IMR-90 (cell line): ENCODE data around the gene TTC1. TPM values are rescaled to one million over a fixed set of nuclear protein-coding genes. Genes with fewer than 3 reads are reported as not detected.

Source experiments
- ATAC-seq: fragments of 200-7000 bp; cut with Tn5 transposase; 2 replicates; pipeline ENCODE4 v1.9.1; 2020; ENCODE audit warnings: low read depth, mild to moderate bottlenecking, moderate library complexity
- BruUV-seq: library from RNA; stranded (reverse); fragments of 400-500 nt; replicated peaks from 2 replicates; lab custom pipeline; 2021; lab: Mats Ljungman, UMichigan
- CTCF ChIA-PET: fragments of 300-600 bp; formaldehyde crosslinking; extraction: SDS; loops from one replicate; lab custom pipeline; 2021; ENCODE audit warnings: antibody characterized with exemption; lab: Yijun Ruan, JAX
- POLR2A ChIA-PET: fragments of 300-600 bp; sonication (Branson Sonifier 250); formaldehyde crosslinking; loops from one replicate; lab custom pipeline; 2022; ENCODE audit warnings: antibody characterized with exemption; ENCODE audit not compliant: unreplicated experiment; lab: Charles Lee
- DNase-seq: peaks from one replicate; pipeline ENCODE4 v3.0.0; 2013
- H2AFZ ChIP-seq: replicated peaks from 2 replicates; pipeline ENCODE3; 2013; ENCODE audit warnings: low read length, mild to moderate bottlenecking; ENCODE audit not compliant: poor library complexity
- H2AK5ac ChIP-seq: 2 replicates; pipeline ENCODE4 v1.6.1; 2013; ENCODE audit warnings: low read depth, low read length, inconsistent platforms
- H2AK9ac ChIP-seq: replicated peaks from 2 replicates; pipeline ENCODE3; 2013; ENCODE audit warnings: mild to moderate bottlenecking, low read depth, low read length, moderate library complexity; ENCODE audit not compliant: poor library complexity
- H2BK120ac ChIP-seq: 2 replicates; pipeline ENCODE4 v1.6.1; 2013; ENCODE audit warnings: low read depth, low read length, inconsistent platforms
- H2BK15ac ChIP-seq: 3 replicates; pipeline ENCODE4 v1.6.1; 2013; ENCODE audit warnings: low read depth, low read length, inconsistent platforms
- H2BK20ac ChIP-seq: 2 replicates; pipeline ENCODE4 v1.6.1; 2013; ENCODE audit warnings: low read depth, mild to moderate bottlenecking, inconsistent platforms, low read length, moderate library complexity
- H2BK5ac ChIP-seq: 2 replicates; pipeline ENCODE4 v1.6.1; 2013; ENCODE audit warnings: mild to moderate bottlenecking, low read depth, low read length, inconsistent platforms; ENCODE audit not compliant: poor library complexity, severe bottlenecking
- H3K14ac ChIP-seq: replicated peaks from 2 replicates; pipeline ENCODE4 v1.6.1; 2013; ENCODE audit warnings: low read depth, low read length, inconsistent platforms
- H3K18ac ChIP-seq: 2 replicates; pipeline ENCODE4 v1.6.1; 2013; ENCODE audit warnings: low read depth, low read length, control low read depth
- H3K23ac ChIP-seq: 2 replicates; pipeline ENCODE4 v1.6.1; 2013; ENCODE audit warnings: low read depth, low read length, inconsistent platforms
- H3K27ac ChIP-seq: 2 replicates; pipeline ENCODE4 v1.5.1; 2013; ENCODE audit warnings: mild to moderate bottlenecking, control low read depth, low read length; ENCODE audit not compliant: insufficient read depth
- H3K27me3 ChIP-seq: 2 replicates; pipeline ENCODE4 v1.6.1; 2013; ENCODE audit warnings: low read length; ENCODE audit not compliant: control insufficient read depth, insufficient read depth
- H3K36me3 ChIP-seq: 2 replicates; pipeline ENCODE4 v1.6.1; 2013; ENCODE audit warnings: low read length, mixed read lengths; ENCODE audit not compliant: control insufficient read depth, insufficient read depth
- H3K4ac ChIP-seq: 2 replicates; pipeline ENCODE4 v1.6.1; 2013; ENCODE audit warnings: low read depth, low read length, inconsistent platforms
- H3K4me1 ChIP-seq: 2 replicates; pipeline ENCODE4 v1.6.1; 2013; ENCODE audit warnings: low read length, mixed read lengths; ENCODE audit not compliant: control insufficient read depth, insufficient read depth
- H3K4me2 ChIP-seq: 2 replicates; pipeline ENCODE4 v1.6.1; 2013; ENCODE audit warnings: low read depth, mild to moderate bottlenecking, control low read depth, low read length, moderate library complexity
- H3K4me3 ChIP-seq: 2 replicates; pipeline ENCODE4 v1.5.1; 2013; ENCODE audit warnings: low read depth, mild to moderate bottlenecking, control low read depth, low read length, moderate library complexity; ENCODE audit not compliant: insufficient read depth
- H3K56ac ChIP-seq: 2 replicates; pipeline ENCODE4 v1.6.1; 2013; ENCODE audit warnings: low read length, inconsistent platforms; ENCODE audit not compliant: insufficient read depth; ENCODE audit errors: extremely low read depth
- H3K79me1 ChIP-seq, 2 experiments: 2 replicates each; pipeline ENCODE4 v1.6.1; 2013; ENCODE audit warnings: low read length in 2 of 2, inconsistent platforms in 1 of 2, low read depth in 1 of 2
- H3K9ac ChIP-seq: 2 replicates; pipeline ENCODE4 v1.6.1; 2013; ENCODE audit warnings: low read depth, low read length, control low read depth
- H3K9me1 ChIP-seq: 2 replicates; pipeline ENCODE4 v1.6.1; 2013; ENCODE audit warnings: low read length, inconsistent platforms; ENCODE audit not compliant: insufficient read depth
- H3K9me3 ChIP-seq: 2 replicates; pipeline ENCODE4 v1.6.1; 2013; ENCODE audit warnings: low read length; ENCODE audit not compliant: control insufficient read depth, insufficient read depth
- H4K20me1 ChIP-seq: 2 replicates; pipeline ENCODE4 v1.6.1; 2013; ENCODE audit warnings: low read length, inconsistent platforms; ENCODE audit not compliant: insufficient read depth
- H4K5ac ChIP-seq: 2 replicates; pipeline ENCODE4 v1.6.1; 2013; ENCODE audit warnings: mild to moderate bottlenecking, low read depth, low read length, control low read depth
- H4K8ac ChIP-seq, 2 experiments: 2 replicates each; pipeline ENCODE4 v1.6.1; 2013; ENCODE audit warnings: low read depth in 2 of 2, low read length in 2 of 2, control low read depth in 1 of 2, inconsistent platforms in 1 of 2
- H4K91ac ChIP-seq: 2 replicates; pipeline ENCODE4 v1.6.1; 2013; ENCODE audit warnings: low read depth, low read length, inconsistent platforms; ENCODE audit not compliant: insufficient read depth
- CEBPB ChIP-seq: IDR thresholded peaks from 2 replicates; pipeline ENCODE4 v1.6.1; 2012; ENCODE audit warnings: low read depth, low read length, improper control_type of control experiment
- FOS ChIP-seq: fragments of 150-350 bp; IDR thresholded peaks from 2 replicates; pipeline ENCODE4 v1.6.1; 2016; ENCODE audit warnings: low read depth, low read length
- MAFK ChIP-seq: IDR thresholded peaks from 2 replicates; pipeline ENCODE4 v1.6.1; 2012; ENCODE audit warnings: low read depth, low read length, improper control_type of control experiment
- MAZ ChIP-seq: IDR thresholded peaks from 2 replicates; pipeline ENCODE4 v1.6.1; 2012; ENCODE audit warnings: low read depth, mild to moderate bottlenecking, low read length, improper control_type of control experiment, moderate library complexity, borderline replicate concordance
- MXI1 ChIP-seq: IDR thresholded peaks from 2 replicates; pipeline ENCODE4 v1.6.1; 2012; ENCODE audit warnings: low read depth, mild to moderate bottlenecking, low read length, moderate library complexity, borderline replicate concordance
- NFE2L2 ChIP-seq: fragments of 150-350 bp; IDR thresholded peaks from 2 replicates; pipeline ENCODE4 v1.6.1; 2016; ENCODE audit warnings: low read depth, mild to moderate bottlenecking, low read length
- RAD21 ChIP-seq: IDR thresholded peaks from 2 replicates; pipeline ENCODE4 v1.6.1; 2012; ENCODE audit warnings: low read length, improper control_type of control experiment
- RFX5 ChIP-seq: IDR thresholded peaks from 2 replicates; pipeline ENCODE4 v1.8.0; 2012; ENCODE audit warnings: low read depth, mild to moderate bottlenecking, low read length, moderate library complexity
- SMC3 ChIP-seq: fragments of 150-350 bp; IDR thresholded peaks from 2 replicates; pipeline ENCODE4 v1.6.1; 2016; ENCODE audit warnings: low read depth, mild to moderate bottlenecking, antibody characterized with exemption, low read length, moderate library complexity
- WGBS, 2 experiments: methylation state at CpG; one replicate each; pipeline versions ENCODE4 v1.1.5 to v1.1.7; 2013; ENCODE audit warnings: missing lambda C conversion rate in 2 of 2; ENCODE audit not compliant: insufficient read length in 1 of 2; ENCODE audit errors: extremely low coverage in 2 of 2; 5-methylcytosine and 5-hydroxymethylcytosine counted together
- dilution Hi-C: fragments of 300-500 bp; cut with HindIII; formaldehyde crosslinking; loops from one replicate; pipeline ENCODE4 v1.14.3; 2018; ENCODE audit warnings: low sequenced_read_pairs; ENCODE audit not compliant: unreplicated experiment
- in situ Hi-C: fragments of 300-500 bp; cut with MboI; formaldehyde crosslinking; loops from 3 replicates; pipeline ENCODE4 v1.14.3; 2019; ENCODE audit warnings: low sequenced_read_pairs, inconsistent platforms, mixed read lengths
- intact Hi-C: fragments of 100-400 bp; cut with micrococcal nuclease; formaldehyde crosslinking; loops from 2 replicates; pipeline ENCODE4 v1.10.0; 2022
- polyA plus RNA-seq, 3 experiments: library from polyadenylated mRNA; depleted of rRNA; stranded (reverse); fragments of >200 nt; gene quantifications; 2 replicates each; pipeline ENCODE4 v1.2.3, GENCODE V29; 2012; ENCODE audit warnings: low replicate concordance in 1 of 3
- total RNA-seq: library from RNA; depleted of rRNA; stranded (reverse); fragments of >200 nt; gene quantifications from 2 replicates; pipeline ENCODE4 v1.2.3, GENCODE V29; 2012
- TF ChIP-seq, protein P1 (sequence below): fragments of 150-350 bp; IDR thresholded peaks from 2 replicates; pipeline ENCODE4 v1.6.1; 2017; ENCODE audit warnings: mild to moderate bottlenecking, antibody characterized with exemption, low read length, low read depth
- TF ChIP-seq, protein P2 (sequence below): fragments of 150-350 bp; IDR thresholded peaks from 2 replicates; pipeline ENCODE4 v1.6.1; 2016; ENCODE audit warnings: low read depth, mild to moderate bottlenecking, low read length, moderate library complexity, borderline replicate concordance
- TF ChIP-seq, protein P3 (sequence below): conservative IDR thresholded peaks from 2 replicates; pipeline ENCODE4 v1.5.1; 2012; ENCODE audit warnings: mild to moderate bottlenecking, low read depth, low read length, improper control_type of control experiment

TTC1 gene
- total and polyA plus RNA-seq, 2 of the 4 experiments (the other 2 are of a cell fraction), result 23.1 to 41.1 TPM

- TF ChIP-seq, protein P1, sequence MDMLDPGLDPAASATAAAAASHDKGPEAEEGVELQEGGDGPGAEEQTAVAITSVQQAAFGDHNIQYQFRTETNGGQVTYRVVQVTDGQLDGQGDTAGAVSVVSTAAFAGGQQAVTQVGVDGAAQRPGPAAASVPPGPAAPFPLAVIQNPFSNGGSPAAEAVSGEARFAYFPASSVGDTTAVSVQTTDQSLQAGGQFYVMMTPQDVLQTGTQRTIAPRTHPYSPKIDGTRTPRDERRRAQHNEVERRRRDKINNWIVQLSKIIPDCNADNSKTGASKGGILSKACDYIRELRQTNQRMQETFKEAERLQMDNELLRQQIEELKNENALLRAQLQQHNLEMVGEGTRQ, result no peak
- TF ChIP-seq RAD21 (peak; percentile 35; the same call in 1 of the 2 replicates), MXI1 (no peak)
Measured at GRCh38 chr5:159990506-159990905, 18.4 kb upstream of the TTC1 start (continued).

DNA sequence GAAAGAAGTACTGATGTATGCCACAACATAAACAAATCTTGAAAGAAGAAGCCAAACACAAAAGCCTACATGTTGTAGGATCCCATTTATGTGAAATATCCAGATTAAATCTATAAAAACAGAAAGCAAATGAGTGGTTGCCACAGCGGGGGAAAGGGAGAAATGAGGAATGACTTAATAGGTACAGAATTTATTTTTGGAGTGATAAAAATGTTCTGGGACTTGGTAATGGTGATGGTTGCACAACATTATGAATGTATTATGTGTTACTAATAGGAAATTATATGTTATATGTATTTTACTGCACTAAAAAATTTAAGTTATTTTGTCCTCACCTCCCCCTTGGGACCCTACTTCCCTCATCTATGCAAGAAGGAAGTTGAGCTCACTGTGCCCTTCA lies 16.4 kb upstream of the TTC1 start:
- Histone ChIP-seq H3K36me3 (no peaks in the 10 kb centered on the region), H3K4ac (no peak overlapping the region), H4K5ac (no peak overlapping the region), H3K56ac (no peak overlapping the region), H2AK9ac (no peak overlapping the region), H3K27ac (no peak overlapping the region), H4K20me1 (no peaks in the 10 kb centered on the region), H4K8ac (no peak overlapping the region), H3K4me1 (peaks cover 10% of the 10 kb centered on the region; the same call in 1 of the 2 replicates), H4K91ac (no peak overlapping the region), H3K9me3 (peaks cover 6% of the 10 kb centered on the region), H2BK20ac (no peak overlapping the region), H2BK5ac (no peak overlapping the region), H3K18ac (no peak overlapping the region), H2BK15ac (no peak overlapping the region), H3K9me1 (0 out of 2 replicates have a peak, but pooled peaks cover 4% of the 10 kb centered on the region), H2AFZ (no peak overlapping the region), H2AK5ac (no peak overlapping the region), H3K27me3 (no peaks in the 10 kb centered on the region), H3K23ac (no peak overlapping the region), H3K4me3 (no peak overlapping the region), H3K9ac (no peak overlapping the region), H2BK120ac (no peak overlapping the region), H3K14ac (no peak overlapping the region), H3K79me1 (no peaks in the 10 kb centered on the region), H3K4me2 (no peak overlapping the region)
- DNase-seq (no peak), ATAC-seq (no peak)
- intact Hi-C loops (no loop called here), in situ Hi-C loops (no loop called here), dilution Hi-C loops (no loop called here)
- no TSS peak for BruUV-seq
- no CpG with 5 or more reads among the region's 1 CpG for WGBS, 2 experiments
- ChIA-PET POLR2A (no interaction called here), CTCF (no interaction called here)
- TF ChIP-seq, protein P2, sequence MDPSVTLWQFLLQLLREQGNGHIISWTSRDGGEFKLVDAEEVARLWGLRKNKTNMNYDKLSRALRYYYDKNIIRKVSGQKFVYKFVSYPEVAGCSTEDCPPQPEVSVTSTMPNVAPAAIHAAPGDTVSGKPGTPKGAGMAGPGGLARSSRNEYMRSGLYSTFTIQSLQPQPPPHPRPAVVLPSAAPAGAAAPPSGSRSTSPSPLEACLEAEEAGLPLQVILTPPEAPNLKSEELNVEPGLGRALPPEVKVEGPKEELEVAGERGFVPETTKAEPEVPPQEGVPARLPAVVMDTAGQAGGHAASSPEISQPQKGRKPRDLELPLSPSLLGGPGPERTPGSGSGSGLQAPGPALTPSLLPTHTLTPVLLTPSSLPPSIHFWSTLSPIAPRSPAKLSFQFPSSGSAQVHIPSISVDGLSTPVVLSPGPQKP, result no peak
- TF ChIP-seq MXI1, result no peak
- TF ChIP-seq, protein P1, result no peak
- no peak for TF ChIP-seq CEBPB
- TF ChIP-seq, protein P3, sequence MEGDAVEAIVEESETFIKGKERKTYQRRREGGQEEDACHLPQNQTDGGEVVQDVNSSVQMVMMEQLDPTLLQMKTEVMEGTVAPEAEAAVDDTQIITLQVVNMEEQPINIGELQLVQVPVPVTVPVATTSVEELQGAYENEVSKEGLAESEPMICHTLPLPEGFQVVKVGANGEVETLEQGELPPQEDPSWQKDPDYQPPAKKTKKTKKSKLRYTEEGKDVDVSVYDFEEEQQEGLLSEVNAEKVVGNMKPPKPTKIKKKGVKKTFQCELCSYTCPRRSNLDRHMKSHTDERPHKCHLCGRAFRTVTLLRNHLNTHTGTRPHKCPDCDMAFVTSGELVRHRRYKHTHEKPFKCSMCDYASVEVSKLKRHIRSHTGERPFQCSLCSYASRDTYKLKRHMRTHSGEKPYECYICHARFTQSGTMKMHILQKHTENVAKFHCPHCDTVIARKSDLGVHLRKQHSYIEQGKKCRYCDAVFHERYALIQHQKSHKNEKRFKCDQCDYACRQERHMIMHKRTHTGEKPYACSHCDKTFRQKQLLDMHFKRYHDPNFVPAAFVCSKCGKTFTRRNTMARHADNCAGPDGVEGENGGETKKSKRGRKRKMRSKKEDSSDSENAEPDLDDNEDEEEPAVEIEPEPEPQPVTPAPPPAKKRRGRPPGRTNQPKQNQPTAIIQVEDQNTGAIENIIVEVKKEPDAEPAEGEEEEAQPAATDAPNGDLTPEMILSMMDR, result no peak
- no peak for TF ChIP-seq MAZ
- no peak for TF ChIP-seq MAFK
- no peak for TF ChIP-seq FOS
- TF ChIP-seq SMC3, result no peak
- no peak for TF ChIP-seq RFX5
- TF ChIP-seq NFE2L2, result no peak
- no peak for TF ChIP-seq RAD21
